OCI-LY7 (cell line): ENCODE data around the gene LRRC71.

Experiments used
- EZH2phosphoT487 ChIP-seq: fragments of 200-600 bp; sonication (generic); IDR thresholded peaks from 2 replicates; pipeline ENCODE4 v1.6.1; 2018; ENCODE audit warnings: low read depth, borderline replicate concordance, mild to moderate bottlenecking, mixed run types, antibody characterized with exemption, low read length, moderate library complexity, mixed read lengths
- TF ChIP-seq, protein P1 (sequence below): fragments of 200-600 bp; sonication (generic); conservative IDR thresholded peaks from 2 replicates; pipeline ENCODE4 v1.5.1; 2014; ENCODE audit warnings: mild to moderate bottlenecking, antibody characterized with exemption, low read length, moderate library complexity, mixed read lengths

DNA sequence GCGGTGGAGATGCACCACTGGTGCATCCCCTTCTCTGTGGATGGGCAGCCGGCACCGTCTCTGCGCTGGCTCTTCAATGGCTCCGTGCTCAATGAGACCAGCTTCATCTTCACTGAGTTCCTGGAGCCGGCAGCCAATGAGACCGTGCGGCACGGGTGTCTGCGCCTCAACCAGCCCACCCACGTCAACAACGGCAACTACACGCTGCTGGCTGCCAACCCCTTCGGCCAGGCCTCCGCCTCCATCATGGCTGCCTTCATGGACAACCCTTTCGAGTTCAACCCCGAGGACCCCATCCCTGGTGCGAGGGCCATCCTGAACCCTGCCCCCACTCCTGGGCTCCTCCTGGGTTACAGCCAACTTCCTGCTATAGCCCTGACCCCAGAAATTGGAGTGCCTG, 46.8 kb upstream of the LRRC71 start:
- TF ChIP-seq, protein P1, sequence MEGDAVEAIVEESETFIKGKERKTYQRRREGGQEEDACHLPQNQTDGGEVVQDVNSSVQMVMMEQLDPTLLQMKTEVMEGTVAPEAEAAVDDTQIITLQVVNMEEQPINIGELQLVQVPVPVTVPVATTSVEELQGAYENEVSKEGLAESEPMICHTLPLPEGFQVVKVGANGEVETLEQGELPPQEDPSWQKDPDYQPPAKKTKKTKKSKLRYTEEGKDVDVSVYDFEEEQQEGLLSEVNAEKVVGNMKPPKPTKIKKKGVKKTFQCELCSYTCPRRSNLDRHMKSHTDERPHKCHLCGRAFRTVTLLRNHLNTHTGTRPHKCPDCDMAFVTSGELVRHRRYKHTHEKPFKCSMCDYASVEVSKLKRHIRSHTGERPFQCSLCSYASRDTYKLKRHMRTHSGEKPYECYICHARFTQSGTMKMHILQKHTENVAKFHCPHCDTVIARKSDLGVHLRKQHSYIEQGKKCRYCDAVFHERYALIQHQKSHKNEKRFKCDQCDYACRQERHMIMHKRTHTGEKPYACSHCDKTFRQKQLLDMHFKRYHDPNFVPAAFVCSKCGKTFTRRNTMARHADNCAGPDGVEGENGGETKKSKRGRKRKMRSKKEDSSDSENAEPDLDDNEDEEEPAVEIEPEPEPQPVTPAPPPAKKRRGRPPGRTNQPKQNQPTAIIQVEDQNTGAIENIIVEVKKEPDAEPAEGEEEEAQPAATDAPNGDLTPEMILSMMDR = no peak
- no peak for TF ChIP-seq EZH2phosphoT487
